GM10248 (cell line): Measurements from ENCODE around the gene MAML3.

Experiments
- CTCF ChIA-PET: fragments of 300-600 bp; sonication (Branson Sonifier 250); formaldehyde crosslinking; extraction: SDS; loops from one replicate; lab custom pipeline; 2021; ENCODE audit warnings: antibody characterized with exemption; lab: Yijun Ruan, JAX
- POLR2A ChIA-PET: fragments of 350-650 bp; sonication (Branson Sonifier 250); formaldehyde crosslinking; extraction: SDS; loops from one replicate; lab custom pipeline; 2020; ENCODE audit warnings: antibody characterized with exemption; lab: Yijun Ruan, JAX
- DNase-seq: peaks from one replicate; pipeline ENCODE4 v3.0.0; 2012; ENCODE audit errors: extremely low spot score
- CTCF ChIP-seq: IDR thresholded peaks from 2 replicates; pipeline ENCODE4 v1.5.1; 2012; ENCODE audit warnings: mild to moderate bottlenecking, low read depth; ENCODE audit errors: extremely low read depth, missing control alignments, control extremely low read depth

The MAML3 gene

DNA sequence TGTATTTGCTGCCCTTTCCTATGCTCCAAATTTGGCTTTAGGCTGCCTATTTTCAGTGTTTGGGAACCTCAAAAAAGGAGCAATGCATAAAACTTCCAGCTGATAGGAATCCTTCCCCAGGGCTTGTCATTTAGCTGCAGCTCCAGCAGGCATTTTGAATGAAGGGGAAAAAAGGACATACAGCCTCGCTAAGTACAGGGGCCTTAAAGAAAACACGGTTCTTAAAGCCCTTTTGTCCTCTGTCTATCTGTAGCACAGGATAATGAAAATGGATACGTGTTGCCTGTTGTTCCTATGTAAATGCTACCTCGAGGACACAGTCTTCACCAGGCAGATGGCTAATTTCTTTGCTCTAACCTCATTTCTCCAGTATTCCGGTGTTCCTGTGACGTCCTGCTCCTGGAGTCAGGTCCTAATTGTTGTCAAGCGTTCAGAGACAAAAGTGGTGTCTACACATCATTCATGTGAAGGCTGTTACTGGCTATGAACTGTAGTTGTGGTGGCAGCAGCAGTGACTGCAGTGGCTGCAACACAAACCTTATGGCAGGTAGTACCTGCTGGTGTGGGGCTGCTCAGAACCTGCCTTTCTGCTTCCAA lies 371.0 kb downstream of the MAML3 start:
- POLR2A ChIA-PET = no interaction called here
- DNase-seq = no peak
- CTCF ChIA-PET = interaction anchor here (1.8 kb wide), 1 partner anchor 26 kb away, joined by 4 read pairs; no protein-coding TSS in a partner anchor
- TF ChIP-seq CTCF = no peak

DNA sequence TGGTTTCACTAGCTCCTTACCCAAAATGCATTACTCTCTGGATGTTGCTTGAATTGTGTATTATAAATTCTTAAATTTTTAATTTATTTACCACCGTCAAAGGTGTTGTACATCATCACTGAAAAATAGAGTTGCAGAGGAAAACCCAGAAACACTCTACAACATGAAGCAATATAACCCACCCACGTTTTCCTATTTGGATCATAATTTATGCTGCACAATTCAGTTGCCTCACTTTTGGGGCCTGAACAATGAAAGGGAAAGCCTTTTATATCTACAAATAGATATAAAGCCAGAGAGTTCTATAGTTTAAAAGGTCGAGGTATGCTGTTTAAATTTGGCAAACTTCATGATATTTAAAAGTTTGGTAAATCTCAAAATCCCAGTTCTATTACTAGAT lies 372.9 kb downstream of the MAML3 start:
- no peak for DNase-seq
- ChIA-PET POLR2A (no interaction called here), CTCF (interaction anchor here (1.8 kb wide), 1 partner anchor 28 kb away, joined by 4 read pairs; no protein-coding TSS in a partner anchor)
- no peak for TF ChIP-seq CTCF

GRCh38 chr4:139779691-139780090 lies 374.3 kb downstream of the MAML3 start:
- DNase-seq = no peak
- POLR2A ChIA-PET = no interaction called here
- CTCF ChIA-PET = no interaction called here

DNA sequence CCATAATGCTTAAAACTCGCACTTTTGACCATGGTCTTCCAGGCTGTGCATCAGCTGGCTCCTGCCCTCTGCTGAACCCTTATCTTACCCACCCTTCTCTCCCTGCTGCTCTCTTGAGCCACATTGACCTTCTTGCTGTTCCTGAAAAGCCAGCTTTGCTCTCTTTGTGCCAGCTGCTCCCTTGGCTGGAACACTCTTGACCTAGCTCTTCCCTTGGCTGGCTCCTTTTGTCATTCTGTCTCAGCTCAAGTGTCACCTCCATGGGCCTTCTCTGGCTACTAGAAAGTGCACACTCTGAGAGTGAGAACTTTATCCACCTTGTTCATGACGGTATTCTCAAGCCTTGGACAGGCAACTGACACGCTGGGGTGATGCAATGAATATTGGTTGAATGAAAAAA lies 376.2 kb downstream of the MAML3 start:
- DNase-seq = no peak
- no peak for TF ChIP-seq CTCF
- ChIA-PET CTCF (no interaction called here), POLR2A (no interaction called here)

More at GRCh38 chr4:139779691-139780090, 374.3 kb downstream of the MAML3 start:
- TF ChIP-seq CTCF = no peak

- ChIA-PET POLR2A (no interaction called here), CTCF (interaction anchor here (1.0 kb wide), 1 partner anchor 13 kb away, joined by 3 read pairs; no protein-coding TSS in a partner anchor)
- no peak for DNase-seq
- TF ChIP-seq CTCF = no peak
Observed at GRCh38 chr4:139776235-139776634, 377.7 kb downstream of the MAML3 start.

GRCh38 chr4:139774759-139775487 lies 379.1 kb downstream of the MAML3 start:
- POLR2A ChIA-PET = no interaction called here
- no peak for DNase-seq
- CTCF ChIA-PET = interaction anchor here (1.1 kb wide), 1 partner anchor 113 kb away, joined by 3 read pairs; no protein-coding TSS in a partner anchor
- no peak for TF ChIP-seq CTCF
